T-helper 2 cell (primary cell): Measurements from ENCODE around the gene ZDHHC15.
"Not testable (repeated sequence)": the region's sequence is repeated elsewhere in the genome, so short reads cannot be mapped to it uniquely, and the experiment has no call there.

Experiments used
- DNase-seq, 5 experiments: peaks; one replicate each; pipeline versions ENCODE4 v3.0.0 to v3.0.0-alpha.2; 2012 to 2022
- total RNA-seq, 2 donors: gene quantifications; one replicate each; lab custom pipeline; 2026; lab: John Stamatoyannopoulos, UW

ZDHHC15 gene
- 0.31 to 0.61 reads per million in 2 donors for total RNA-seq

GRCh38 chrX:75522565-75523431 is at the start of gene ZDHHC15:
TSS of gene ZDHHC15 (minus strand) at chrX:75523037. CDS start at chrX:75523024, 13 bp downstream.
- DNase-seq = peak in 3 of 5 experiments; percentile 7 to 51 (median 14)

DNA sequence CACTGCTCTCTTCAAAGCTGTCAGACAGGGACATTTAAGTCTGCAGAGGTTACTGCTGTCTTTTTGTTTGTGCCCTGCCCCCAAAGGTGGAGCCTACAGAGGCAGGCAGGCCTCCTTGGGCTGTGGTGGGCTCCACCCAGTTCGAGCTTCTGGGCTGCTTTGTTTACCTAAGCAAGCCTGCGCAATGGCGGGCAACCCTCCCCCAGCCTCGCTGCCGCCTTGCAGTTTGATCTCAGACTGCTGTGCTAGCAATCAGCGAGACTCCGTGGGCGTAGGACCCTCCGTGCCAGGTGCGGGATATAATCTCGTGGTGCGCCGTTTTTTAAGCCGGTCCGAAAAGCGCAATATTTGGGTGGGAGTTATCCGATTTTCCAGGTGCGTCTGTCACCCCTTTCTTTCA is 37.7 kb upstream of the ZDHHC15 start:
- not testable (repeated sequence) for DNase-seq

- no peak for DNase-seq
These were observed 24.9 kb upstream of the ZDHHC15 start for GRCh38 chrX:75547783-75548182.

DNA sequence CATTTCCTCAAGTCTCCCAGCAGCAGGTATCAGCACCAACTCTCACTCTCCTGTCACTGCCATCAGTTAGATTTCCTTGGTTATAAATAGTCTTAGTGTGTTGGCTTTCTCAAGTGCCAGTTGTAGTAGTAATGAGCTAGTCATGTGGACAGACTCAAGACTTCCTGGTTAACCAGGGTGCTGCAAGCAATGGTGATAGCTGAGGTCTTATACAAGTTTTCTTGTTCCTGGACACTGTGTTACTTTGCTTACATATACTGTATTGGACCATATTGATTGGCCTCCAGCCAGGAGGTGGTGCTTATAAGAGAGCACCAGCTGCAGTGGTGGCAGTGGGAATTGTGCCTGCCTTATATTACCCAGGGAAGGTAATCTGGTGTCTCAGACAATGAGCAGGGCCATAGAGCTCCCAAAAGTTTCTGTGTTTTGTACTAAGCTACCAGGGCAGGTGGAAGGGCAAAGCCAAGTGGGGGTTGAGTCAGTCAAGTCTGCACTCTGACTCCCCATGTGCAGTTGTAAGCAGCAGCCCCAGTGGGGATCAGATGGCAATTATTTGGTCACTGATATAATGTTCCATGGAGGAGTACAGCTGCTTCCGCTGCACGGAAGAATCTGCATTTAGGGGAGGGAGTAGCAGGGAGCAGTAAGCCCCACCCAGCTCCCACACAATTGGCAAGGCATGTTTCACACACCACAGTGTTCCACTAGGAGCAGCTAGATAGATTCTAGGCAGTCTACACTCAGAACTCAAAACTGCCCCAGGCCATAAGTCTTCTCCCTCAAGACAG is 24.1 kb upstream of the ZDHHC15 start:
- no peak for DNase-seq

- DNase-seq = no peak
These were observed 21.9 kb upstream of the ZDHHC15 start for GRCh38 chrX:75544786-75545185.

GRCh38 chrX:75483933-75484332 is 38.9 kb downstream of the ZDHHC15 start:
- DNase-seq = no peak

GRCh38 chrX:75461780-75462179 is 61.1 kb downstream of the ZDHHC15 start:
- not testable (repeated sequence) for DNase-seq

- DNase-seq = no peak
These were observed 101.1 kb downstream of the ZDHHC15 start for GRCh38 chrX:75421688-75422230.

GRCh38 chrX:75407153-75407552 is 115.7 kb downstream of the ZDHHC15 start:
- not testable (repeated sequence) for DNase-seq

GRCh38 chrX:75390470-75390869 is 132.4 kb downstream of the ZDHHC15 start:
- DNase-seq = no peak

DNA sequence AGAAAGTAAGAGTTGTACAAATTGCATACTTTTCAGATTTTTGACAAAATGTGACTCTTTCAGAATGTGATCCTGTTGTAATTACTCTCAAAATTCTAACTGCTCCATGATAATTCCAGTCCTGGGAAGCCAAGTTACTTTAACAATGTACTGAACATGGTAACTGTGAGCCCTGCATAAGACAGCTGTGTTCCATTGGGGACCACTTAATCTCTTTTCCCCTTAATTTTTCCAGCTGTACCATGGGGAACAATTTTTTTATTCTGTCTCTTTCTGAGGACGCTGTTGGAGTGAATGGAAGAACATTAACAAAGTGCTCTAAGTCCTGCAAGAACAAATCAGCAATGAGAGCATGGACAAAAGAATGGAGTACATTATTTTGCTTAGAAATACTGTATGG is 153.1 kb downstream of the ZDHHC15 start:
- DNase-seq = no peak

- DNase-seq = no peak
These were observed 156.0 kb downstream of the ZDHHC15 start for GRCh38 chrX:75366861-75367260.

DNA sequence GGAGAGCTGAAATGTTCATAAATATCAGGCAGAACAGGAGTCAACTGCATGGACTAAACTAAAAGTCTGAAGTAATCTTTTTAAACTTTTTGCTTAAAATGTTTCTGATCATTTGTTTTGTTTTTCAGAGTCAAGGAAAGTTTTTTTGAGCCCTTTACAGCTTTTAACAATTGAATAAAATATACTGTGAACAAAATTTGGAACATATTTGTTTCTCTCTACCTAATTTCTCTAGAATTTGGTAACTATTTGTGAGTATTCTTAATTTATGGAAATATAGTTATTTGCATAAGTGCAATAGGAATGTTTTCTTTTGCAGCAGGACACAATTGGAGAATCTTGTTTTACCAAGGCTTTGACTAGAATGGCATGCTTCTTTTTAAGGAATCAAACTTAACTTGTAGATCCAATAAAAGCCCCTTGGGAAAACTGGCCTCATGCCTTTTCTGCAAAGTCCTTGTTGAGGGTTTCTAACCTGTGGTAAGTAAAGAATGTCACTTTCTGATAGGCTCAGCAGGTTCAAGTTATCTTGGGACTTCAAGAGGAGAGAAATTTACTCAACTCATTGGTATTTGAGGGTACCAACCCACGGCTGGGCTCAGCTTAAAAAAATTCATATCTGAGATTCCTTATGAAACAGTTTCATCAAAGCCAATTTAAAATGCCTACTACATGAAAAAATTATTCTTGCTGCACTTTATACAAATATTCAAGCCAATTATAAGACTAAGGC is 157.4 kb downstream of the ZDHHC15 start:
- no peak for DNase-seq

- DNase-seq = no peak
These were observed 161.0 kb downstream of the ZDHHC15 start for GRCh38 chrX:75361788-75362187.

DNA sequence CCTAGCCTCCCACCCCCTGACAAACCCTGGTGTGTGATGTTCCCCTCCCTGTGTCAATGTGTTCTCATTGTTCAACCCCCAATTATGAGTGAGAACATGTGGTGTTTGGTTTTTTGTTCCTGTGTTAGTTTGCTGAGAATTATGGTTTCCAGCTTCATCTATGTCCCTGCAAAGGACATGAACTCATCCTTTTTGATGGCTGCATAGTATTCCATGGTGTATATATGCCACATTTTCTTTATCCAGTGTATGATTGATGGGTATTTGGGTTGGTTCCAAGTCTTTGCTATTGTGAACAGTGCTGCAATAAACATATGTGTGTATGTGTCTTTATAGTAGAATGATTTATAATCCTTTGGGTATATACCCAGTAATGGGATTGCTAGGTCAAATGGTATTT is 174.2 kb downstream of the ZDHHC15 start:
- DNase-seq = not testable (repeated sequence)

DNA sequence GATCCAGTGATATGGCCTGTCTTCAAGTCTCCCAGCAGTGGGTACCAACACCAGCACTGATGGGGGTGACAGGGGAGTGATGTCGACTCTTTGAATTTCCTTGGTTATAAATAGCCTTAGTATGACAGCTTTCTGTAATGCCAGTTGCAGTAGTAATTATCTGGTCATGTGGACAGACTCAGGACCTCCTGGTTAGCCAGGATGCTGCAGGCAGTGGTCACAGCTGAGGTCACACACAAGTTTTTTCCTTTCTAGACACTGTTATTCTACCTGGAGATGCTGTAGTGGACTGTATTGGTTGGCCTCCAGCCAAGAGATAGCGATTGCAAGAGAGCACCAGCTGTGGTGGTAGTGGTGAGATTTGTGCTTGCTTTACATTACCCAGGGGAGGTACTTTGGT is 185.3 kb downstream of the ZDHHC15 start:
- DNase-seq = no peak

DNA sequence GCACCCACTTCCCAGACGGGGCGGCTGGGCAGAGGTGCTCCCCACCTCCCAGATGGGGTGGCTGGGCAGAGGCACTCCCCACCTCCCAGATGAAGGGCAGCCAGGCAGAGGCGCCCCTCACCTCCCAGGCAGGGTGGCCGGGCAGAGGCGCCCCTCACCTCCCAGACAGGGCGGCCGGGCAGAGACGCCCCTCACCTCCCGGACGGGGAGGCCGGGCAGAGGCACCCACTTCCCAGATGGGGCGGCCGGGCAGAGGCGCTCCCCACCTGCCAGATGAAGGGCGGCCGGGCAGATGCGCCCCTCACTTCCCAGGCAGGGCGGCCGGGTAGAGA is 187.7 kb downstream of the ZDHHC15 start:
- DNase-seq = no peak

DNA sequence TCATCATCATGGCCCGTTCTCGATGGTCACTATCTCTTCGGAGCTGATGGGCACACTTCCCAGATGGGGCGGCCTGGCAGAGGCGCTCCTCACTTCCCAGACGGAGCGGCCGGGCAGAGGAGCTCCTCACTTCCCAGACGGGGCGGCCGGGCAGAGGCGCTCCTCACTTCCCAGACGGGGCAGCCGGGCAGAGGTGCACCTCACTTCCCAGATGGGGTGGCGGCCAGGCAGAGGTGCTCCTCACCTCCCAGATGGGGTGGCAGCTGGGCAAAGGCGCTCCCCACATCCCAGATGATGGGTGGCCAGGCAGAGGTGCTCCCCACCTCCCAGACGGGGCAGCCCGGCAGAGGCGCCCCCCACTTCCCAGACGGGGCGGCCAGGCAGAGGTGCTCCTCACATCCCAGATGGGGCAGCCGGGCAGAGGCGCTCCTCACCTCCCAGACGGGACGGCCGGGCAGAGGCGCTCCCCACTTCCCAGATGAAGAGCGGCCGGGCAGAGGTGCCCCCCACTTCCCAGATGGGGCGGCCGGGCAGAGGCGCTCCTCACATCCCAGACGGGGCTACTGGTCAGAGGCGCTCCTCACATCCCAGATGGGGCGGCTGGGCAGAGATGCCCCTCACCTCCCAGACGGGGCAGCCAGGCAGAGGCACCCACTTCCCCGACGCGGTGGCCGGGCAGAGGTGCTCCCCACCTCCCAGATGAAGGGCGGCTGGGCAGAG is 188.3 kb downstream of the ZDHHC15 start:
- DNase-seq = not testable (repeated sequence)

DNA sequence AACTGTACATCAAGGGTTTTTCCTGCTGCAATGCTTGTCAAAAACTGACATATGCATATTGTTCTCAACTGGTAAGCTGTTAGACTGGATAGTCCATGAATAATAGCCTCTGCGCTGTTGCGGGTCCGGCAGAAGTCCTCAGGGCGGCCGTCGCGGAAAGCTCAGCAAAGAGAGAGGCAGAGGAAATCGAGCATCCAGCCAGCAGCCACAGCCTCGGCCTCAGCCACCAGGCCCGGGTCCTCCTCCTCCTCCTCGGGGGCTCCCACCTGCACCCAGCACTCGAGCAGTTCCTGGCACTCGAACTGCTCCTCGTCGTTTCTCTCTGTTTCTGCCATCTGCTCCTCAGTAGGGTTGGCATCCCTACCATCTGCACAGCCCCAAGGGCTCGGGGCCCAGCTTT is 195.2 kb downstream of the ZDHHC15 start:
- no peak for DNase-seq
